ENCODE measurements around the gene GPC4.

GPC4 gene

GRCh38 chrX:133269168-133269567 lies 146.1 kb downstream of the GPC4 start:
- TF ChIP-seq GATA2 (IDR thresholded peaks at IDR 0.05; ENCODE audit: low read depth, low read length) (no peak), GATA3 (IDR thresholded peaks at IDR 0.05; ENCODE audit: low read depth, low read length) (no peak)

DNA sequence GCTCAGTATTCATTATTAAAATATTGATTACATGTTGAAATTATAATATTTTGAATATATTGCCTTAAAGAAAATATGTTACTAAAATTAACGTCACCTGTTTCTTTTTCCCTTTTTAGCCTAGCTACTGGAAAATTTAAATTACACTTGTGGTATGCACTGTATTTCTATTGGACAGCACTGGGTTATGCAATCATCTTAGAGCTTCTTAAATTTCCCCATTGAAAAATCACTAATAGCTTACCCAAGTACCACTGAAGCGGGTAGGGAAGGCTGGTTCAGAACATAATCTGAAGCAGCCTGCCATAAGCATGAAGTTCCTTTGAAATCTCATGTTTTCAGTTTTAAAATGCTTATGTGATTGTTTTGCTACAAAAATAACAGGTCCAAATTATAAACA lies 147.7 kb downstream of the GPC4 start:
- no peak for TF ChIP-seq GATA2 (IDR thresholded peaks at IDR 0.05; ENCODE audit: low read depth, low read length)
- no peak for TF ChIP-seq GATA3 (IDR thresholded peaks at IDR 0.05; ENCODE audit: low read depth, low read length)

DNA sequence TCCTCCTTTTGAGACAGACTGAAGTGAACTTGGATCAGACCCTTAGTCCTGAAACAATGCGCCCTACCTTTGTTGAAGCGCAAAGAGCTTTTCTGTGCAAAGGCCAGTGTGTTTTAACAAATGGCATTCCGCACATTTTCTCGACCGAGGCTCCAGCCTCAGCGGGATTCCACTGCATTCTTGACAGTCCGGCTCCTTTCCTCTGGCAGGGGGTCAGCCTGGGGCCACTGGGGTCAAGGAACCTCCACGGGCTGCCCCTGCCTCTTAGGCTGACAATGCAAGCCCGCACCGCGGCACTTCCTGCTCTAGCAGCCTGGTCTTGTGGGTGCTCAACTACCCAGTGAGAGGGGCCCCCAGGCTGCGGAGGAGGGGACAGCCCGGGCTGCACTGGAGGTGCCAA lies 150.0 kb downstream of the GPC4 start:
- no peak for TF ChIP-seq GATA3 (IDR thresholded peaks at IDR 0.05; ENCODE audit: low read depth, low read length)
- TF ChIP-seq GATA2 (IDR thresholded peaks at IDR 0.05; ENCODE audit: low read depth, low read length), result no peak

GRCh38 chrX:133258481-133258880 lies 156.8 kb downstream of the GPC4 start:
- TF ChIP-seq GATA2 (IDR thresholded peaks at IDR 0.05; ENCODE audit: low read depth, low read length), result no peak
- no peak for TF ChIP-seq GATA3 (IDR thresholded peaks at IDR 0.05; ENCODE audit: low read depth, low read length)

- TF ChIP-seq GATA3 (IDR thresholded peaks at IDR 0.05; ENCODE audit: low read depth, low read length) (no peak), GATA2 (IDR thresholded peaks at IDR 0.05; ENCODE audit: low read depth, low read length) (no peak)
Observed at GRCh38 chrX:133254666-133255065, 160.6 kb downstream of the GPC4 start.

DNA sequence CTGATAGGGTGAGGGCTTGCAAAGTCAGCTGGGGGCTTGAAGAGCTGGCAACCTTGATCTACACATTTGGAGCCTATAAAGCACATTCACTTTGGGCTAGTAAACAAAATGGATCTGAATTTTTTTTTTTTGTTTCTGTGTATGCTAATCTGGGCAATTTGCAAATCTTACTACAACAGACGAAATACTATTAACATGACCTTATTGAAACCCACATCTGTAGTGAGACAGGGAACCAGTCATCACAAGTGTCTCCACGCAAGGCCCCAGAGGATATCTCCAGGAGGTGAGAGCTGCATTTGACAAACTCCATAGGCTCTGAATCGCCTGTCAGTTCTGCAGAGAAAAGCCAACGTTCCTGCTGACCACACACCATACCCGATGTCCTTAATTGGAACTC lies 164.1 kb downstream of the GPC4 start:
- no peak for TF ChIP-seq GATA2 (IDR thresholded peaks at IDR 0.05; ENCODE audit: low read depth, low read length)
- TF ChIP-seq GATA3 (IDR thresholded peaks at IDR 0.05; ENCODE audit: low read depth, low read length), result no peak

DNA sequence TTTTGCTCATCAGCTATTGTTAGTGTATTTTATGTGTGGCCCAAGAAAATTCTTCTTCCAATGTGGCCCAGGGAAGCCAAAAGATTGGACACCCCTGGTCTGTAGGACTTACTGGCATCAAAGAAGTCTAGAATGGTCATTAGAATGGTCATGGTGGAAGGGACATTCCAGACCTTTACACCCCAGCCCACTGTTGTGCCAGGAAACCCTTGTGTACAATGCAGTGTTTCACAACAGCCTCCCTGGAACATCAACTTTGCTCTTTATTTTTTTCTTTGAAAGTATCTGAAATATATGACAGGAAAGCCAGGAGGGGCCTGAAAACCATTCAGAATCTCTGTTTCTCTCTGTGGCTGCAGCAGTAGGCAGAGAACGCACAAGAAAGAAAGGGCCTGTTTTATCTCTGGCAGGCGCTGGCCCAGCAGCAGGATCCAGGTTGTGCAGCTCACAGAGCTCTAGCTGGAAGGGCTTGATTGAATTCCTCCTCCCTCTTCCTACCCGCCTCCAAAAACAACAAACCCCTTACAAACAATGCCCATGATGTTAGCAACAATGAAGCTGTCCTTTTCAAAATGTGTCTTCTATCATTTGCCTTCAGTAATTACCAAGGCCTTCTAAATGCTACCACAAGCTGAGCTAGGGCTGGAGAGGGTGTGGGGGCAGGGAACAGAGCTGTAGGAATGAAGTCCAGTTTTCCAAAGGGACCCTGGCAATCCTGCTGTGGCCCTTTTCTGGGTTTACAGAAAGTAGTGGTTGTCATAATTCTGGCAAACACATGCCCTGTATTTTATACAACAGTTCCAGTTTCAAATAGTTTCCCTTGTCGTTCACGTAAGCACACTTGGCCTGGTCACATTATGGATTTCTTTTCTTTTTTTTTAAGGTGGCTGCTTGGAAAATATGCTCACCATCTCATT lies 164.8 kb downstream of the GPC4 start:
- TF ChIP-seq GATA3 (IDR thresholded peaks at IDR 0.05; ENCODE audit: low read depth, low read length) (no peak), GATA2 (IDR thresholded peaks at IDR 0.05; ENCODE audit: low read depth, low read length) (no peak)

Data from SH-SY5Y (cell line).